ENCODE measurements around the gene KRTAP4-9.
"Not testable (repeated sequence)": the region's sequence is repeated elsewhere in the genome, so short reads cannot be mapped to it uniquely, and the experiment has no call there.

The KRTAP4-9 gene

DNA sequence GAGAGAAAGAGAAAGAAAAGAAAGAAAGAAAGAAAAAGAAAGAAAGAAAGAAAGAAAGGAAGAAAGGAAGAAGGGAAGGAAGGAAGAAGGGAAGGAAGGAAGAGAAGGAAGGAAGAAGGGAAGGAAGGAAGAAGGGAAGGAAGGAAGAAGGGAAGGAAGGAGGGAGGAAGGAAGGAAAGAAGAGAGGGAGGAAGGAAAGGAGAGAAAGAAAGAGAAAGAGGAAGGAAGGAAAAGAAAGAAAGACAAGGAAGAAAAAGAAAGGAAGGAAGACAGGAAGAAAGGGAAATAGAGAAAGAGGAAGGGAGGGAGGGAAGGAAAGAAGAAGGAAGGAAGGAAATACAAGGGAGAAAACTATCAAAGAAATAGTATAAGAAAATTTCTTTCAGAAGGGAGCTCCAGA is 28.4 kb upstream of the KRTAP4-9 start:
- TF ChIP-seq CTCF (IDR thresholded peaks at IDR 0.05; ENCODE audit: low read depth, low read length) = no peak
- H3K4me3 ChIP-seq (replicated peaks in 1 of 2; ENCODE audit: low read depth in 2 of 2, low read length in 2 of 2) = no peak overlapping the region
- no peak for DNase-seq (ENCODE audit: low read depth in 2 of 2)

DNA sequence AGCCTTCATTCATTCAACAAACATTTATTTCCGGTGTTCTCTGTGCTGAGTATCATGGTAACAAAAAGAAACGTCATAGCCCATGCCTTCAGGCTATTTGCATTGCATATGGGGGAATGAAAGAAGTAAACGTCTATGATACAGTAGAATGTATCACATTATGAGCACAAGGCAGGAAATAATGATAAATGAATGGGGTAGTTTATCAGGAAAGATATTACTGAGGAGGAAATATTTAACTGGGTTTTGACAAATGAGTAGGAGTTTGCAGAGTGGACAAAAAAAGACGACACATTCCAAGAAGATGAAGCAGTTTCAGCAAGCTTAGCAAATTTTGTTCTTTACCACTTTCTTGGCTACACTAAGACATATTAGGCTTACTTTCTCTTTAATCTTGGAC is 22.6 kb upstream of the KRTAP4-9 start:
- no peak overlapping the region for H3K4me3 ChIP-seq (replicated peaks in 1 of 2; ENCODE audit: low read depth in 2 of 2, low read length in 2 of 2)
- DNase-seq (ENCODE audit: low read depth in 2 of 2) = no peak
- no peak for TF ChIP-seq CTCF (IDR thresholded peaks at IDR 0.05; ENCODE audit: low read depth, low read length)

DNA sequence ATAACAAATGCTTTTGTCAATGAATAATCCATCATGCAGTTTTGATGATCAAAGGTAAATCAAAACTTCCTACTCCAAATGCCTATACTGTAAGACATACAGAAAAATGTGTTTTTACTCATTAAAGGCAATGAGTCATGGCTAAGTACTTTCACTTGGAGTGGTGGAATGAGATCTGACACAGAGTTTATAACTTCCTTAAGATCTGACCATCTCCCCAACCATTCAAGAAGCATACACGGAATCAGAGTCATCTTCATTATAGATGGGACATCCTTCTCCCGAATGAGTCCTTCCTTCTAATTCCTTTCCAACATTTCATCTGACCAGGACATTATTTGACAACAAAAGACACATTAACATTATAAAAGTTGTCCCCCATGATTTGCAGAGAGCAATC is 21.8 kb upstream of the KRTAP4-9 start:
- DNase-seq (ENCODE audit: low read depth in 2 of 2); H3K4me3 ChIP-seq (replicated peaks in 1 of 2; ENCODE audit: low read depth in 2 of 2, low read length in 2 of 2): not testable (repeated sequence)

- H3K4me3 ChIP-seq (replicated peaks in 1 of 2; ENCODE audit: low read depth in 2 of 2, low read length in 2 of 2); DNase-seq (ENCODE audit: low read depth in 2 of 2): not testable (repeated sequence)
These were observed 20.9 kb upstream of the KRTAP4-9 start, which contains the start of gene KRTAP4-7 for GRCh38 chr17:41084100-41084856. Gene KRTAP4-7 (plus strand): TSS chr17:41084150. CDS start chr17:41084207, 57 bp downstream.

DNA sequence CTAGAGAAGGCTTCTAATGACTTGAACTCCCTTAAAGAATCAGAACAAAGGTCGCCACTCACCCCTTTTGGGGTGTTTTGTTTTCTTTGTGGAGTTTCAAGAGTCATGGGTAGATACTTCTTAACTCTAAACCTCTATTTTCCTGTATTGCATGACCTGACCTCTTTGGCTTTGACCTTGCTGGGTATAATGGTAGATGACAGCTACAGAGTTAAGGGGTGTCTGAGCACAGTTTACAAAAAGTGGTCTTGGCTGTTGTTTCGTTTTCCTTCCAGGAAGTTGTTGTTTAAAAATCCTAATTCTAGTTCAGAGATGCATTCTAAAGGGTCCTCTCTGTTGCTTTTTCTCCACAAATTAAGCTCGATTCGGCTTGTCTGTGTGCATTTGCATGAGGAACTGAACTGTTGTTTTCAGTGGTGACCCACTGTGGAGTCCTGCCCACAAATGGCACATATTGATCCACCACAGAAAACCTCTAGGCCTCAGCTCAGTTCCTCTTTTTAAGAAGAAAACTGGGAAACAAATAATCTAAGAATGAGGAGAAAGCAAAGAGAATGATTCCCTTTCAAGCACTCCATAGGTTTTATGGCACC is 16.3 kb upstream of the KRTAP4-9 start:
- DNase-seq (ENCODE audit: low read depth in 2 of 2); H3K4me3 ChIP-seq (replicated peaks in 1 of 2; ENCODE audit: low read depth in 2 of 2, low read length in 2 of 2): not testable (repeated sequence)

DNA sequence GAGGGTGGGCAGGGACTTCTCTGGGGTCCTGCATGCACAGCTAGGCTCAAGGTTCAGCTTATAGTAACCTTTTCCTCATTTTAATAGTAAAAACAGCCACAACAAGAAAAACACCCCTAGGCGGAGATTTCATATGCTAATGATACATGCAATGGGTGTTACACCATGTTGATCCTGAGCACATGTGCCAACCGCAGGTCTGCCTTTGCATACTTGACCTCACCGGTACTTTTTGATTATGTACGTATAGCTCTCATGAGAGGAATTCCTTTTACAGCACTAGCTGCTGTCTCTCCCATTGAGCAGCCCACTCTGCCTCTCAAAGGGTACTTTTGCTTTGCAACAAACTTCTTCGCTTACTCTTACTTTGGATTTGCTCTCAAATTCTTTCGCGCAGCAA is 9.1 kb upstream of the KRTAP4-9 start:
- no peak overlapping the region for H3K4me3 ChIP-seq (replicated peaks in 1 of 2; ENCODE audit: low read depth in 2 of 2, low read length in 2 of 2)
- no peak for DNase-seq (ENCODE audit: low read depth in 2 of 2)
- no peak for TF ChIP-seq CTCF (IDR thresholded peaks at IDR 0.05; ENCODE audit: low read depth, low read length)

GRCh38 chr17:41098042-41098441 is 7.1 kb upstream of the KRTAP4-9 start, which contains the start of gene KRTAP4-8:
Gene KRTAP4-8 (minus strand): TSS chr17:41098142. CDS start chr17:41098084, 58 bp downstream.
- no peak for TF ChIP-seq CTCF (IDR thresholded peaks at IDR 0.05; ENCODE audit: low read depth, low read length)
- no peak within 1 kb of the TSS for H3K4me3 ChIP-seq (replicated peaks in 1 of 2; ENCODE audit: low read depth in 2 of 2, low read length in 2 of 2)
- DNase-seq (ENCODE audit: low read depth in 2 of 2) = no peak

DNA sequence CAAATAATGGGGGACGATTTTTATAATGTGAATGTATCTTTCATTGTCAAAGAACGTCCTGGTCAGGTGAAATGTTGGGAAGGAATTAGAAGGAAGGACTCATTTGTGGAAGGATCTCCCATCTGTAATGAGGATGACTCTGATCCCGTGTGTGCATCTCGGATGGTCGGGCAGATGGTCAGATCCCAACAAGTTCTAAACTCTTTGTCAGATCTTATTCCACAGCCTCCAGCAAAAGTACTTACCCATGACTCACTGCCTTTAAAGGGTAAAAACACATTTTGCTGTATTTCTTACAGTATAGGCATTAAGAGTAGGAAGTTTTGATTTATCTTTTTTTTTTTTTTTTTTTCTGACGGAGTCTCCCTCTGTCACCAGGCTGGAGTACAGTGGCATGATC is 6.7 kb upstream of the KRTAP4-9 start:
- DNase-seq (ENCODE audit: low read depth in 2 of 2) = no peak
- no peak overlapping the region for H3K4me3 ChIP-seq (replicated peaks in 1 of 2; ENCODE audit: low read depth in 2 of 2, low read length in 2 of 2)
- no peak for TF ChIP-seq CTCF (IDR thresholded peaks at IDR 0.05; ENCODE audit: low read depth, low read length)

- not testable (repeated sequence) for H3K4me3 ChIP-seq (replicated peaks in 1 of 2; ENCODE audit: low read depth in 2 of 2, low read length in 2 of 2)
- peak; percentile 1 to 46 for DNase-seq (ENCODE audit: low read depth in 2 of 2)
These were observed 5.3 kb upstream of the KRTAP4-9 start for GRCh38 chr17:41099682-41100480.

All from cardiac fibroblast (primary cell).